A673 (cell line): ENCODE measurements around the gene CDC42BPA. TPM values are rescaled to one million over a fixed set of nuclear protein-coding genes. Genes with fewer than 3 reads are reported as not detected.

Experiments used
- BruUV-seq: library from RNA; stranded (reverse); fragments of 400-500 nt; replicated peaks from 2 replicates; lab custom pipeline; 2021; lab: Mats Ljungman, UMichigan
- CTCF ChIA-PET: fragments of 300-600 bp; sonication (Branson Sonifier 250); formaldehyde crosslinking; loops from one replicate; lab custom pipeline; 2022; ENCODE audit warnings: antibody characterized with exemption; lab: Charles Lee
- POLR2A ChIA-PET: fragments of 300-600 bp; sonication (Branson Sonifier 250); formaldehyde crosslinking; loops from one replicate; lab custom pipeline; 2022; ENCODE audit warnings: antibody characterized with exemption; ENCODE audit not compliant: low non-redundant PET; lab: Charles Lee
- DNase-seq: peaks from one replicate; pipeline ENCODE4 v3.0.0-alpha.2; 2015; ENCODE audit warnings: low spot score
- H3K27ac ChIP-seq: fragments of 200-600 bp; sonication (generic); 2 replicates; pipeline ENCODE4 v1.5.1; 2016; ENCODE audit warnings: mixed run types, low read depth, mild to moderate bottlenecking, mixed read lengths, antibody characterized with exemption, low read length; ENCODE audit not compliant: poor library complexity, severe bottlenecking
- H3K27me3 ChIP-seq: fragments of 200-600 bp; sonication (generic); replicated peaks from 2 replicates; pipeline ENCODE4 v1.6.1; 2017; ENCODE audit warnings: mixed run types, low read depth, mild to moderate bottlenecking, mixed read lengths, antibody characterized with exemption, low read length; ENCODE audit not compliant: insufficient read depth, poor library complexity
- H3K36me3 ChIP-seq: fragments of 200-600 bp; sonication (generic); 2 replicates; pipeline ENCODE4 v1.6.1; 2016; ENCODE audit warnings: mixed run types, mild to moderate bottlenecking, mixed read lengths, antibody characterized with exemption, low read length; ENCODE audit not compliant: insufficient read depth, poor library complexity, severe bottlenecking
- H3K4me1 ChIP-seq: fragments of 200-600 bp; sonication (generic); 2 replicates; pipeline ENCODE4 v1.6.1; 2017; ENCODE audit warnings: mixed run types, mild to moderate bottlenecking, mixed read lengths, antibody characterized with exemption, low read length; ENCODE audit not compliant: insufficient read depth, poor library complexity, severe bottlenecking
- H3K4me3 ChIP-seq: fragments of 200-600 bp; sonication (generic); 2 replicates; pipeline ENCODE4 v1.5.1; 2016; ENCODE audit warnings: low read depth, mixed run types, mild to moderate bottlenecking, mixed read lengths, low read length; ENCODE audit not compliant: poor library complexity, severe bottlenecking
- H3K9me3 ChIP-seq: fragments of 200-600 bp; sonication (generic); 2 replicates; pipeline ENCODE4 v1.6.1; 2016; ENCODE audit warnings: mixed run types, low read depth, mild to moderate bottlenecking, mixed read lengths, antibody characterized with exemption, low read length; ENCODE audit not compliant: poor library complexity, severe bottlenecking
- EZH2 ChIP-seq: fragments of 200-600 bp; sonication (generic); IDR thresholded peaks from 2 replicates; pipeline ENCODE4 v1.6.1; 2017; ENCODE audit warnings: borderline replicate concordance, low read depth, mild to moderate bottlenecking, mixed read lengths, antibody characterized with exemption, low read length; ENCODE audit not compliant: poor library complexity, severe bottlenecking
- intact Hi-C: fragments of 100-400 bp; cut with micrococcal nuclease; formaldehyde crosslinking; loops from one replicate; pipeline ENCODE4 v1.10.0; 2022; ENCODE audit not compliant: unreplicated experiment
- total RNA-seq: library from RNA; stranded (reverse); gene quantifications from 2 replicates; pipeline ENCODE4 v1.2.3, GENCODE V29; 2021
- TF ChIP-seq, protein P1 (sequence below): fragments of 300-800, 200-600 bp; sonication (generic); conservative IDR thresholded peaks from 2 replicates; pipeline ENCODE4 v1.5.1; 2017; ENCODE audit warnings: low read depth, mild to moderate bottlenecking, antibody characterized with exemption, low read length, moderate library complexity, mixed read lengths

Gene CDC42BPA
- total RNA-seq, 1 experiment from 2014 or later: 21.7 TPM

DNA sequence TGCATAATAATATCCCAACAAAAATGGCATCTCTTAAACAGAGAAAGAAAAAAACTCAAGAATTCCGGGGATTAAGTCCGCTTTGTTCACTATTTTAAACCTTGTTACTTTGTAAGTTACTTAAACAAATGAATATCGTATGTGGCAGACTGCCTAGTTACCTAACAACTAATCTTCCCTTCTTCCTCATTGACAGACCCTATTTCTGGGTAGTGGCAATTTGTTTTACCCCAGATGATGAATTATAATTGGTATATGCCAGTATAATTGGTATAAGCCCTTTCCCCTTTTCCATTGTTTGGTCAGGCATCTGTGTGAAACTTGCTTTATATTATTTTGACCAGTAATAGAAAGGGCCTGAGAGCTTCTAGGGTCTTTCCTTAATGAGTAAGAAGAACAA is 52.4 kb downstream of the CDC42BPA start:
- BruUV-seq: no TSS peak
- no peak overlapping the region for H3K4me3 ChIP-seq
- DNase-seq: no peak
- ChIA-PET POLR2A (no interaction called here), CTCF (no interaction called here)
- no peak for TF ChIP-seq EZH2
- TF ChIP-seq, protein P1, sequence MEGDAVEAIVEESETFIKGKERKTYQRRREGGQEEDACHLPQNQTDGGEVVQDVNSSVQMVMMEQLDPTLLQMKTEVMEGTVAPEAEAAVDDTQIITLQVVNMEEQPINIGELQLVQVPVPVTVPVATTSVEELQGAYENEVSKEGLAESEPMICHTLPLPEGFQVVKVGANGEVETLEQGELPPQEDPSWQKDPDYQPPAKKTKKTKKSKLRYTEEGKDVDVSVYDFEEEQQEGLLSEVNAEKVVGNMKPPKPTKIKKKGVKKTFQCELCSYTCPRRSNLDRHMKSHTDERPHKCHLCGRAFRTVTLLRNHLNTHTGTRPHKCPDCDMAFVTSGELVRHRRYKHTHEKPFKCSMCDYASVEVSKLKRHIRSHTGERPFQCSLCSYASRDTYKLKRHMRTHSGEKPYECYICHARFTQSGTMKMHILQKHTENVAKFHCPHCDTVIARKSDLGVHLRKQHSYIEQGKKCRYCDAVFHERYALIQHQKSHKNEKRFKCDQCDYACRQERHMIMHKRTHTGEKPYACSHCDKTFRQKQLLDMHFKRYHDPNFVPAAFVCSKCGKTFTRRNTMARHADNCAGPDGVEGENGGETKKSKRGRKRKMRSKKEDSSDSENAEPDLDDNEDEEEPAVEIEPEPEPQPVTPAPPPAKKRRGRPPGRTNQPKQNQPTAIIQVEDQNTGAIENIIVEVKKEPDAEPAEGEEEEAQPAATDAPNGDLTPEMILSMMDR: no peak
- no peaks in the 10 kb centered on the region for H3K36me3 ChIP-seq
- intact Hi-C loops: no loop called here
- H3K4me1 ChIP-seq: peaks cover 10% of the 10 kb centered on the region
- no peaks in the 10 kb centered on the region for H3K27me3 ChIP-seq
- H3K9me3 ChIP-seq: no peaks in the 10 kb centered on the region
- H3K27ac ChIP-seq: no peak overlapping the region

DNA sequence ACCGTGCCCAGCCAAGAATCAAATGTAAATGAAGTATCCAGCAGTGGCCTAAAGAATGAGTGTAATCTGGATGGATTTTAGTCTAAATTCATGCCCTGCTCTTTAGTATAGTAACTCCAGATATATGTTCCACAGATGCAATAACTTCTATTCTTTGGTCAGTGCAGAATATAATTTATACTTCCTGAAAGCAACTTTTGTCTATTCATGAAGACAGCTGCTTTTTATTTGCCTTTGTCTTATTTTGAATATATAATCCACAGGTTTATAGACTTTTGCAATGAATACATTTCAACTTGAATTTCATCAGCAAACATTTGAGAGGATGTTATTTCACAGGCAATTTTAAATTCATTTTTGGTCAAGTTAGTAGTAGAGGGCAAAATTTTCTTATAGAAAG is 54.4 kb downstream of the CDC42BPA start:
- no peaks in the 10 kb centered on the region for H3K36me3 ChIP-seq
- no TSS peak for BruUV-seq
- H3K4me1 ChIP-seq: peaks cover 10% of the 10 kb centered on the region
- peak; percentile 45 for DNase-seq
- H3K27ac ChIP-seq: peak overlapping the region; percentile 3
- POLR2A ChIA-PET: no interaction called here
- no peaks in the 10 kb centered on the region for H3K9me3 ChIP-seq
- no peak overlapping the region for H3K4me3 ChIP-seq
- no peaks in the 10 kb centered on the region for H3K27me3 ChIP-seq
- TF ChIP-seq, protein P1: no peak
- TF ChIP-seq EZH2: no peak
- CTCF ChIA-PET: no interaction called here
- intact Hi-C loops: no loop called here

DNA sequence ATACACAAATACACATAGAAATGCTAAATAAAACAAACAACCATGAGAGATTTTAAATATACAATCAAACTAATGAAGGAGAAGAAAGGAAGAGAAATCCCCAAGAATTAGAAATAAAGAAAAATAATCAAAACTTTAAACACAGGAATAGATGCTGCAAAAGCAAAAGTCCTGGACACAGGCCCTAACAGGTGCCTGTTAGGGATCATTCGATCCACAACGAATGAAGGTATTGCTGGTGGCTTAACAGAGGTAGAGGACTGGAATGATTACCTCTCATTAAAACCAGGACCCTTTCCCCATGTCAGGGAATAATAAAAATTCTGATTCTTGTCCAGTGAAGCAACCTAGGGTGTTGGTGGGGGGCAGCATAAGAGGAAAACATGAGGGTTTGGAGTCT is 56.8 kb downstream of the CDC42BPA start:
- BruUV-seq: no TSS peak
- Histone ChIP-seq H3K36me3 (no peaks in the 10 kb centered on the region), H3K9me3 (no peaks in the 10 kb centered on the region), H3K4me1 (peaks cover 6% of the 10 kb centered on the region), H3K27ac (no peak overlapping the region), H3K27me3 (no peaks in the 10 kb centered on the region), H3K4me3 (no peak overlapping the region)
- intact Hi-C loops: no loop called here
- ChIA-PET POLR2A (no interaction called here), CTCF (no interaction called here)
- no peak for DNase-seq
- no peak for TF ChIP-seq EZH2
- TF ChIP-seq, protein P1: no peak
